ENCODE data around the gene OMA1.
"Not testable (repeated sequence)": the region's sequence is repeated elsewhere in the genome, so short reads cannot be mapped to it uniquely, and the experiment has no call there.

Gene OMA1

GRCh38 chr1:58573705-58574591 is 27.4 kb upstream of the OMA1 start:
- no peak for DNase-seq (ENCODE audit: low spot score)

DNA sequence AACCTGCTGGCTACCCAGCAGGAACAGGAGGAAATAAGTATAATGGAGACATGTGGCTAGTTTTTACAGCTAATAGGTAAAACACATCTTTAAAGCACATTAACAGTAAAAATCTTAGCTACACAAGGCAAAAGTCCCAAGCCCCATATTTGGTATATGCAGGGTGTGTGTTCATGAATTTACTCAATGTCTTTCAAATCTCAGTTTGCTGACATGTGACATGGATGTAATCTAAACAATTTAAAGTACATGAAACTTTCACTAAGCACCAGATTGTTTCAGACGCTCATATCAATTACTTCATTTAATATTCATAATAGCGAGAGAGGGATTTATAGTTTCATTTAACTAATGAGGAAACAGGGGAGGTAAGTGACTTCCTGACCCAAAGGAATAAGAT is 26.6 kb upstream of the OMA1 start:
- no peak for DNase-seq (ENCODE audit: low spot score)

DNA sequence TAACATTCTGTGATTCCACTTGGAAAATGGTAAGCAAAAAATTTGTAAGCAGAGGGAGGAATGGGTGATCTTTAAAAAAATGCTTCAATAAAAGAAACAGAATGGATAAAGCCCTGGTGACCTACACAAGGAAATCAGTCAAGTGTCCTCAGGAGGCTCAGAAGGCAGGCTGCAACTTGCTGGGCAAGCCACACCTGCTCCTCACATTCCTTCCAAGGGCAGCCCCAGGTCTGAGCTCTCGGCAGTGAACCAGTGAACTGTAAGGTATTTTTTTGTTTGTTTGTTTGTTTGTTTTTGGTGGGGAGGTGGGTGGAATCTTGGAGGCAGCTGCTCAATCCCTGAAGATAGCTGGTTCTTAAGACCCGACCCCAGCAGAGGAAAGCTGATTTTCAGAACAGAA is 26.2 kb upstream of the OMA1 start:
- no peak for DNase-seq (ENCODE audit: low spot score)

DNA sequence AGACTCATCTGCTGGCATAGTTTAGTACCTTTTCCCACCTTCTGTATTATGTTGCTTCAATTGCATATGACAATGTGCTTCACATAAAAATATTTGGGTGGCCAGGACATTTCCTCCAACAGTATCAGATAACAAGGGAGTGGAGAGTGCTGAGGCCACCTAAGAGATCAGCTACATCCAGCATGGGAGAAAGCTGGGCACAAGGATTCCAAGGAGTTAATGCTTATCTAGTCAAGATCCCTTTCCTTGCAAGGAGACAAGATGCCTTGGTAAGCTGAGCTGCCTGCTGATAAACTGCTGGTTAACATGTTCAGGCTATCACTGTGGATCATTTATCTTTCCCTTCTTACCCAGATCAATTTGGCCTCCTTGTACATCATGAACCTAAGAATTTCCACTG is 25.1 kb upstream of the OMA1 start:
- DNase-seq (ENCODE audit: low spot score), result no peak

- no peak for DNase-seq (ENCODE audit: low spot score)
These were observed 24.3 kb upstream of the OMA1 start for GRCh38 chr1:58570817-58571216.

GRCh38 chr1:58570094-58570493 is 23.6 kb upstream of the OMA1 start:
- no peak for DNase-seq (ENCODE audit: low spot score)

GRCh38 chr1:58568911-58569310 is 22.4 kb upstream of the OMA1 start:
- no peak for DNase-seq (ENCODE audit: low spot score)

GRCh38 chr1:58568271-58568860 is 21.8 kb upstream of the OMA1 start:
- DNase-seq (ENCODE audit: low spot score), result no peak

- no peak for DNase-seq (ENCODE audit: low spot score)
These were observed 19.8 kb upstream of the OMA1 start for GRCh38 chr1:58566339-58566738.

DNA sequence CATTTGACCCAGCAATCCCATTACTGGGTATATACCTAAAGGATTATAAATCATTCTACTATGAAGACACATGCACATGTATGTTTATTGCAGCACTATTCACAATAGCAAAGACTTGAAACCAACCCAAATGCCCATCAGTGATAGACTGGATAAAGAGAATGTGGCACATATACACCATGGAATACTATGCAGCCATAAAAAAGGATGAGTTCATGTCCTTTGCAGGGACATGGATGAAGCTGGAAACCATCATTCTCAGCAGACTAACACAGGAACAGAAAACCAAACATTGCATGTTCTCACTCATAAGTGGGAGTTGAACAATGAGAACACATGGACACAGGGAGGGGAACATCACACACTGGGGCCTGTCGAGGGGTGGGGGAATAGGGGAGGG is 17.2 kb upstream of the OMA1 start:
- DNase-seq (ENCODE audit: low spot score), result not testable (repeated sequence)

DNA sequence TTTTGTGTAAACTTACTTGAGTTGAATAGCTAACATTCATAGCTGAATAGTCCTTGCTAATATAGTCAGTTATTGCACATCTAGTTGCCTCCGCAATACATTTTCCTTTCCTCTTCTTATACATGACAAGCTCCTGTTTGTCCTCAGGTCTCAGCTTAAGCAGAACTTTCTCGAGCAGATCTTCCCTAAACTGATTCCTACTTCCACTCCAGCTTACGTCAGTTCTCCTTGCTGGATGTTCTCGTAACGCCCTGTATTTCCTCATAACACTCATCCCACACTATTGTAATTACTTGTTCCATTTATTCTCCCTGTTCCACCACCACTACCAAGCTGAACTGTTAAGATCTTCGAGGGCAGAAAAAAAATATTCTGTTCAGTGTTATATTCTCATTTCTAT is 15.1 kb upstream of the OMA1 start:
- DNase-seq (ENCODE audit: low spot score), result no peak

- DNase-seq (ENCODE audit: low spot score), result no peak
These were observed 8.9 kb upstream of the OMA1 start for GRCh38 chr1:58555393-58555792.

- no peak for DNase-seq (ENCODE audit: low spot score)
These were observed 4.9 kb upstream of the OMA1 start for GRCh38 chr1:58551186-58552140.

GRCh38 chr1:58549291-58549690 is 2.8 kb upstream of the OMA1 start:
- not testable (repeated sequence) for DNase-seq (ENCODE audit: low spot score)

DNA sequence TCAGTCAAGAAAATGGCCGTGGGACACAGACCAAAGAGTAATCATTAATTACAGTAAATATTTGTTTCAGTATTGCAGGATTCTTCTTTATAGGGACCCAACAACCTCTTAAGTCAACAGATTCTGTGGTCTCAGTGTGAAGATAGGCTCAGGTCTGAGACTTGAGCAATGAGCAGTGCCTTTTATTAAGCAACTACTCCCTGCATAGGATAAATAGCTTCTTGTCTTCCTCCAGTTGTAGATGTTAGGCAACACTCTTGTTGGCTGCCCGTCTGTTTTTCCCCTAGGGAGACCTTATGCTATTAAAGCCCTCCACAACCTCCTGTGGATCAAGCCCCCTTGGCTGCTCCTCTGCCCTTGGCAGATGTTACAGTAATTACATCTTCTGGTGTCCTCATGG is 1.8 kb upstream of the OMA1 start:
- no peak for DNase-seq (ENCODE audit: low spot score)

GRCh38 chr1:58545591-58546519 is 671 bp downstream of the OMA1 start:
- DNase-seq (ENCODE audit: low spot score), result peak; percentile 86

- DNase-seq (ENCODE audit: low spot score), result no peak
These were observed 3.3 kb downstream of the OMA1 start for GRCh38 chr1:58543260-58543659.

GRCh38 chr1:58539553-58539952 is 7.0 kb downstream of the OMA1 start:
- peak; percentile 35 for DNase-seq (ENCODE audit: low spot score)

DNA sequence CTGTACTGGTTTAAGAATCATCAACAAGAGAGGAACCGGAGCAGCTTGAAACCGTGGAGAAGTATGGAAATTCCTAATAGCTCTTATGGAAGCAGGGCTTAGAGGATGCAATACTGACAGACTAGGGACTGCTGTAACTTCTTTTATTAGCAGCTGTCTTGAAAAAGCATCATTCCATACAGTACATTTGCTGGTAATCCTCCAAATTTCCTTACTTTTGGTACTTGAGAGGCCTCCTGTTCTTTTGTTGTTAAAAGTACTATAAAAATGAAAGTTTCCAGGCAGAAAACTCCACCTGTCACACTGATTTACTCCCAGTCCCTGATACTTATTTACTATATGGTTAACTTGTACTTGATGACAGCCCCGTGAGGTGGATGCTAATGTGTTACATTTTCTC is 7.7 kb downstream of the OMA1 start:
- no peak for DNase-seq (ENCODE audit: low spot score)

DNA sequence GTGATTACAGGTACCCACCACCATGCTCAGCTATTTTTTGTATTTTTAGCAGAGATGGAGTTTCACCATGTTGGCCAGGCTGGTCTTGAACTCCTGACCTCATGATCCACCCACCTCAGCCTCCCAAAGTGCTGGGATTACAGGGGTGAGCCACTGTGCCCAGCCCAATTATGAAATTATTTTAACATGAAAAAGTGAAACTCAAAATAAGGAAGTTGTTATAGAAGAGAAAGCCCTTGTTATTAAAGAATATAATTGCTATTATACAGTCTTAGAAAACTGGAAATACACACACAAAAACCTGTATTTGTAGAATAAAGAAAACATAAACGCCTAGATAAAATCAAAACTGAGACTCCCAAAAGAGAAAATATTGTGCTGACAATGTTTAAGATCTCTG is 14.7 kb downstream of the OMA1 start:
- DNase-seq (ENCODE audit: low spot score), result not testable (repeated sequence)

- DNase-seq (ENCODE audit: low spot score), result no peak
These were observed 17.2 kb downstream of the OMA1 start for GRCh38 chr1:58529284-58529683.

All from GM03348 (cell line).